Caco-2 (cell line): ENCODE data around the gene GATA6. TPM values are rescaled to one million over a fixed set of nuclear protein-coding genes. Genes with fewer than 3 reads are reported as not detected.

ENCODE experiments used
- BruUV-seq: library from RNA; stranded (reverse); fragments of 400-500 nt; replicated peaks from 2 replicates; lab custom pipeline; 2021; lab: Mats Ljungman, UMichigan
- CTCF ChIA-PET: fragments of 300-600 bp; sonication (Branson Sonifier 250); formaldehyde crosslinking; loops from one replicate; lab custom pipeline; 2022; ENCODE audit warnings: antibody characterized with exemption; lab: Charles Lee
- POLR2A ChIA-PET: fragments of 300-600 bp; sonication (Branson Sonifier 250); formaldehyde crosslinking; loops from one replicate; lab custom pipeline; 2022; ENCODE audit warnings: antibody characterized with exemption; lab: Charles Lee
- DNase-seq, 2 experiments: peaks; one replicate each; pipeline versions ENCODE4 v3.0.0 to v3.0.0-alpha.2; 2020 to 2022
- H3K27me3 ChIP-seq: replicated peaks from 2 replicates; pipeline ENCODE4 v1.6.0; 2011; ENCODE audit warnings: low read length; ENCODE audit not compliant: control insufficient read depth, insufficient read depth
- H3K36me3 ChIP-seq: 2 replicates; pipeline ENCODE4 v1.5.1; 2011; ENCODE audit warnings: low read length; ENCODE audit not compliant: control insufficient read depth, insufficient read depth
- H3K4me1 ChIP-seq: fragments of 250-450 bp; sonication (Bioruptor Pico); 2 replicates; pipeline ENCODE4 v1.5.1; 2020; ENCODE audit warnings: mild to moderate bottlenecking
- H3K4me3 ChIP-seq: 2 replicates; pipeline ENCODE4 v1.5.1; 2011; ENCODE audit warnings: low read depth, mild to moderate bottlenecking, control low read depth, low read length
- H3K9me3 ChIP-seq: fragments of 250-450 bp; sonication (Bioruptor Pico); 2 replicates; pipeline ENCODE4 v1.5.1; 2020; ENCODE audit warnings: mild to moderate bottlenecking, moderate library complexity
- H3K27ac Mint-ChIP-seq: one replicate; pipeline ENCODE4 v1.8.0; 2022; ENCODE audit warnings: mixed read lengths; ENCODE audit not compliant: unreplicated experiment
- H3K27me3 Mint-ChIP-seq: one replicate; pipeline ENCODE4 v1.8.0; 2022; ENCODE audit warnings: mixed read lengths; ENCODE audit not compliant: insufficient read depth, unreplicated experiment
- H3K36me3 Mint-ChIP-seq: one replicate; pipeline ENCODE4 v1.8.0; 2022; ENCODE audit warnings: mild to moderate bottlenecking, mixed read lengths; ENCODE audit not compliant: insufficient read depth, unreplicated experiment
- H3K4me1 Mint-ChIP-seq: one replicate; pipeline ENCODE4 v1.8.0; 2022; ENCODE audit warnings: low read depth, mixed read lengths; ENCODE audit not compliant: unreplicated experiment
- H3K4me3 Mint-ChIP-seq: one replicate; pipeline ENCODE4 v1.8.0; 2022; ENCODE audit warnings: mild to moderate bottlenecking, moderate library complexity, mixed read lengths; ENCODE audit not compliant: unreplicated experiment
- H3K9me3 Mint-ChIP-seq: one replicate; pipeline ENCODE4 v1.8.0; 2022; ENCODE audit warnings: mixed read lengths; ENCODE audit not compliant: unreplicated experiment
- CTCF ChIP-seq, 2 experiments: fragments of 200-600 bp in 1 of 2; IDR thresholded peaks; 1 replicate in 1 of 2; 2 replicates in 1 of 2; pipeline versions ENCODE4 v1.5.1 to v1.8.0; 2011 to 2022; ENCODE audit warnings: antibody characterized with exemption in 1 of 2, control low read depth in 1 of 2, inconsistent platforms in 1 of 2, low read depth in 1 of 2, low read length in 1 of 2, mild to moderate bottlenecking in 1 of 2, moderate library complexity in 1 of 2; ENCODE audit not compliant: insufficient read depth in 1 of 2, severe bottlenecking in 1 of 2, unreplicated experiment in 1 of 2
- intact Hi-C: fragments of 100-400 bp; cut with micrococcal nuclease; formaldehyde crosslinking; loops from one replicate; pipeline ENCODE4 v1.10.0; 2022; ENCODE audit not compliant: unreplicated experiment
- total RNA-seq: library from RNA; stranded (reverse); gene quantifications from 2 replicates; pipeline ENCODE4 v1.2.3, GENCODE V29; 2022

GATA6 gene
- total RNA-seq, 1 experiment from 2014 or later: 124 TPM

GRCh38 chr18:22153428-22153827 lies 16.0 kb upstream of the GATA6 start:
- H3K9me3 ChIP-seq: no peaks in the 10 kb centered on the region
- BruUV-seq: no TSS peak
- Mint-ChIP-seq H3K36me3 (peaks cover 5% of the 10 kb centered on the region), H3K4me1 (peaks cover 17% of the 10 kb centered on the region), H3K4me3 (no peak overlapping the region), H3K9me3 (no peaks in the 10 kb centered on the region), H3K27me3 (no peaks in the 10 kb centered on the region), H3K27ac (no peak overlapping the region)
- no peaks in the 10 kb centered on the region for H3K36me3 ChIP-seq
- H3K27me3 ChIP-seq: no peaks in the 10 kb centered on the region
- peaks cover 19% of the 10 kb centered on the region for H3K4me1 ChIP-seq
- no peak for TF ChIP-seq CTCF (IDR thresholded peaks at IDR 0.05; ENCODE audit: insufficient read depth in 1 of 2, low read depth in 1 of 2, low read length in 1 of 2, severe bottlenecking in 1 of 2, unreplicated experiment in 1 of 2)
- ChIA-PET CTCF (no interaction called here), POLR2A (no interaction called here)
- H3K4me3 ChIP-seq: no peak overlapping the region
- intact Hi-C loops: no loop called here
- DNase-seq: no peak

- no peak for DNase-seq
- Mint-ChIP-seq H3K27ac (no peak overlapping the region), H3K4me1 (peaks cover 25% of the 10 kb centered on the region), H3K36me3 (peaks cover 5% of the 10 kb centered on the region), H3K4me3 (no peak overlapping the region), H3K9me3 (no peaks in the 10 kb centered on the region), H3K27me3 (no peaks in the 10 kb centered on the region)
- Histone ChIP-seq H3K9me3 (no peaks in the 10 kb centered on the region), H3K36me3 (no peaks in the 10 kb centered on the region), H3K27me3 (no peaks in the 10 kb centered on the region), H3K4me1 (peaks cover 30% of the 10 kb centered on the region), H3K4me3 (no peak overlapping the region)
- CTCF ChIA-PET: no interaction called here
- TF ChIP-seq CTCF (IDR thresholded peaks at IDR 0.05; ENCODE audit: insufficient read depth in 1 of 2, low read depth in 1 of 2, low read length in 1 of 2, severe bottlenecking in 1 of 2, unreplicated experiment in 1 of 2): no peak
- no TSS peak for BruUV-seq
- intact Hi-C loops: no loop called here
- POLR2A ChIA-PET: no interaction called here
Observed at GRCh38 chr18:22155584-22155983, 13.8 kb upstream of the GATA6 start.

GRCh38 chr18:22159014-22159413 lies 10.4 kb upstream of the GATA6 start:
- H3K27me3 Mint-ChIP-seq: no peaks in the 10 kb centered on the region

More at GRCh38 chr18:22159014-22159413, 10.4 kb upstream of the GATA6 start:
- ChIA-PET POLR2A (no interaction called here), CTCF (no interaction called here)
- Mint-ChIP-seq H3K36me3 (no peaks in the 10 kb centered on the region), H3K4me1 (peaks cover 22% of the 10 kb centered on the region), H3K27ac (peak overlapping the region; percentile 6), H3K4me3 (no peak overlapping the region), H3K9me3 (no peaks in the 10 kb centered on the region)
- TF ChIP-seq CTCF (IDR thresholded peaks at IDR 0.05; ENCODE audit: insufficient read depth in 1 of 2, low read depth in 1 of 2, low read length in 1 of 2, severe bottlenecking in 1 of 2, unreplicated experiment in 1 of 2): no peak
- Histone ChIP-seq H3K4me1 (peaks cover 12% of the 10 kb centered on the region; the same call in 1 of the 2 replicates), H3K36me3 (no peaks in the 10 kb centered on the region), H3K9me3 (no peaks in the 10 kb centered on the region), H3K27me3 (no peaks in the 10 kb centered on the region), H3K4me3 (no peak overlapping the region)
- BruUV-seq: no TSS peak
- intact Hi-C loops: no loop called here
- DNase-seq: no peak
